Stimulated activated CD4-positive, alpha-beta T cell treated with anti-CD3 and anti-CD28 coated beads, Interleukin-2, amount 100 ng/mL, for 4 hours (primary cell): ENCODE data around the gene RALGAPB.
"Not testable (repeated sequence)": the region's sequence is repeated elsewhere in the genome, so short reads cannot be mapped to it uniquely, and the experiment has no call there.

ENCODE experiments used
- DNase-seq: peaks from one replicate; pipeline ENCODE4 v3.0.0-alpha.2; 2020; ENCODE audit warnings: low read depth

Gene RALGAPB

GRCh38 chr20:38447251-38447661, 25.4 kb upstream of the RALGAPB start:
- DNase-seq, result no peak

- no peak for DNase-seq
Observed at GRCh38 chr20:38447931-38448675, 24.5 kb upstream of the RALGAPB start.

- DNase-seq, result no peak
Observed at GRCh38 chr20:38449046-38449445, 23.6 kb upstream of the RALGAPB start.

GRCh38 chr20:38450412-38450975, 22.1 kb upstream of the RALGAPB start:
- DNase-seq, result no peak

GRCh38 chr20:38452880-38453624, 19.6 kb upstream of the RALGAPB start:
- no peak for DNase-seq

GRCh38 chr20:38453941-38454340, 18.7 kb upstream of the RALGAPB start:
- no peak for DNase-seq

- no peak for DNase-seq
Observed at GRCh38 chr20:38454556-38455473, 17.8 kb upstream of the RALGAPB start.

- no peak for DNase-seq
Observed at GRCh38 chr20:38458314-38458713, 14.3 kb upstream of the RALGAPB start.

GRCh38 chr20:38460040-38460623, 12.5 kb upstream of the RALGAPB start:
- DNase-seq, result no peak

- not testable (repeated sequence) for DNase-seq
Observed at GRCh38 chr20:38460631-38461030, 12.0 kb upstream of the RALGAPB start.

GRCh38 chr20:38461167-38461566, 11.5 kb upstream of the RALGAPB start:
- not testable (repeated sequence) for DNase-seq

GRCh38 chr20:38461569-38461968, 11.1 kb upstream of the RALGAPB start:
- DNase-seq, result not testable (repeated sequence)

- no peak for DNase-seq
Observed at GRCh38 chr20:38466171-38466570, 6.5 kb upstream of the RALGAPB start.

- no peak for DNase-seq
Observed at GRCh38 chr20:38466983-38467382, 5.7 kb upstream of the RALGAPB start.

- no peak for DNase-seq
Observed at GRCh38 chr20:38471245-38471644, 1.4 kb upstream of the RALGAPB start.

GRCh38 chr20:38471987-38472512, 593 bp upstream of the RALGAPB start:
- DNase-seq, result no peak

GRCh38 chr20:38473367-38473795, 738 bp downstream of the RALGAPB start:
- DNase-seq, result no peak

- no peak for DNase-seq
Observed at GRCh38 chr20:38477747-38478146, 5.1 kb downstream of the RALGAPB start.

- no peak for DNase-seq
Observed at GRCh38 chr20:38479596-38479995, 7.0 kb downstream of the RALGAPB start.

GRCh38 chr20:38485041-38485440, 12.4 kb downstream of the RALGAPB start:
- DNase-seq, result no peak

GRCh38 chr20:38489181-38489580, 16.5 kb downstream of the RALGAPB start:
- no peak for DNase-seq
